GM12875 (cell line): Measurements from ENCODE around the gene PPP1R16B.

Experiments
- H3K4me3 ChIP-seq: one replicate; pipeline ENCODE4 v1.5.1; 2011; ENCODE audit warnings: low read depth, low read length, control low read depth
- TF ChIP-seq, protein P1 (sequence below): IDR thresholded peaks from 2 replicates; pipeline ENCODE4 v1.5.1; 2011; ENCODE audit warnings: low read depth, mild to moderate bottlenecking, control low read depth, inconsistent platforms, low read length, moderate library complexity, borderline replicate concordance; ENCODE audit not compliant: insufficient read depth

Gene PPP1R16B

GRCh38 chr20:38926934-38927616 lies 121.6 kb downstream of the PPP1R16B start:
- TF ChIP-seq, protein P1, sequence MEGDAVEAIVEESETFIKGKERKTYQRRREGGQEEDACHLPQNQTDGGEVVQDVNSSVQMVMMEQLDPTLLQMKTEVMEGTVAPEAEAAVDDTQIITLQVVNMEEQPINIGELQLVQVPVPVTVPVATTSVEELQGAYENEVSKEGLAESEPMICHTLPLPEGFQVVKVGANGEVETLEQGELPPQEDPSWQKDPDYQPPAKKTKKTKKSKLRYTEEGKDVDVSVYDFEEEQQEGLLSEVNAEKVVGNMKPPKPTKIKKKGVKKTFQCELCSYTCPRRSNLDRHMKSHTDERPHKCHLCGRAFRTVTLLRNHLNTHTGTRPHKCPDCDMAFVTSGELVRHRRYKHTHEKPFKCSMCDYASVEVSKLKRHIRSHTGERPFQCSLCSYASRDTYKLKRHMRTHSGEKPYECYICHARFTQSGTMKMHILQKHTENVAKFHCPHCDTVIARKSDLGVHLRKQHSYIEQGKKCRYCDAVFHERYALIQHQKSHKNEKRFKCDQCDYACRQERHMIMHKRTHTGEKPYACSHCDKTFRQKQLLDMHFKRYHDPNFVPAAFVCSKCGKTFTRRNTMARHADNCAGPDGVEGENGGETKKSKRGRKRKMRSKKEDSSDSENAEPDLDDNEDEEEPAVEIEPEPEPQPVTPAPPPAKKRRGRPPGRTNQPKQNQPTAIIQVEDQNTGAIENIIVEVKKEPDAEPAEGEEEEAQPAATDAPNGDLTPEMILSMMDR, result no peak
- H3K4me3 ChIP-seq, result peak overlapping the region; percentile 85

DNA sequence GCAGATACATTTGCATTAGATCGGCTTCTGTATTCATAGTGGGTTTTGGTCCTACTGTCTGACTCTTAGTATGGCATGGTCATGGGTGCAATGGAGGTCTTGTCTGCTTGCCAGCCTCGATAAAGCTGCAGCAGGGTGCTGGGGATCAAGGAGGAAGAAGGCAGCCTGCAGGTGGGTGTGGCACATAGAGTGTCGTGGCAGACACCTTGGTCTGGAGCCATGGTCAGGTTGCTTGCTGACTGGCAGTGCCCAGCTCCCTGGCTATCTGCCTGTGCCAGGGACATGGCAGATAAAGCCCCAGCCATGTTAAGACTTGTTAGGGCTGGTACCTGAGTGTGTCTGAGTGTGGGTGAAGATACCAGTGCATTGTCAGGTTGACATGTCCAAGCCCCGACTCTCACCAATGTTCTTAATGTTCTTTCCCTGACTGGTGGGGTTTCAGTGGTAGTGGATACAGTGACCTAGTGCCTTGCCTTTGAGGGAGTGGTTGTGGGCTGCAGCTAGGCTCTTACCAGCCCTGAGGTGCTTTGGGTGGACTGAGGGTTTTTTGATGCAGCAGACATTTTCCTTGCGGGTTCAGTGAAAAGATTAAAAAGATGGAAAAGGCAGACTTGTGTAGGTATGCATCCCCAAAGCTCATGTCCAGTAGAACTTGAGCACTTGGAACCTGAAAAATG lies 122.5 kb downstream of the PPP1R16B start:
- TF ChIP-seq, protein P1, result no peak
- H3K4me3 ChIP-seq, result peak overlapping the region; percentile 85

DNA sequence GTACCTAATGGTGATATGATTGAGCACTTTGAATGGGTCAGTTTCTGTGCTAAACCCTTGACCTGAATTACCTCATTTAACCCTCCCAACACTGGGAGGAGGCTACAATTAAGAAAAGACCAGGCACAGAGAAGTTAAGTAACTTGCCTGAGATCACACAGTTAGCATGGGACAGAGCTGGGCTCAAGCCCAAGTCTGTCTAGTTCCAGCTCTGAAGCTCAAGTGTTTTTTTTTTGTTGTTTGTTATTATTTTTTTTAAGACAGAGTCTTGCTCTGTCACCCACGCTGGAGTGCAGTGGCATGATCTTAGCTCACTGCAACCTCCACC lies 124.7 kb downstream of the PPP1R16B start:
- no peak overlapping the region for H3K4me3 ChIP-seq
- TF ChIP-seq, protein P1, result no peak

- no peak overlapping the region for H3K4me3 ChIP-seq
- TF ChIP-seq, protein P1, result no peak
Measured at GRCh38 chr20:38931984-38932383, 126.5 kb downstream of the PPP1R16B start.

GRCh38 chr20:38932457-38933120 lies 127.1 kb downstream of the PPP1R16B start:
- TF ChIP-seq, protein P1, result no peak
- H3K4me3 ChIP-seq, result no peak overlapping the region

DNA sequence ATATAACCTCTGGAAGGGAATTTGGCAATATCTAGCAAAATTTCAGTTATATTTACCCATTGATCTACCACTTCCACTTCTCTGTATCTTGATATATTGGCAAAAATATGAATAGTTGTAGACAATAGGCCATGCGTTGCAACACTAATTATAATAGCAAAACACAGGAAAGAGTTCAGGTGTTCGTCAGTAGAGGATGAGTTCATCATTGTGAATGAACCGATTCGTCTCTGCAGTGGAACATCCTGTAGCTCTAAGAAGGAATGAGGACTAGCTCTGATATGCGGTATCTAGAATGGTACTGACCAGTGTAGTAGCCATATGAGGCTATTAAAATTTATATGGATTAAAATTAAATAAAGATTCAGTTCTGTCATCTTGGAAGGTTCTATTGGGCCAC lies 129.0 kb downstream of the PPP1R16B start:
- H3K4me3 ChIP-seq, result no peak overlapping the region
- TF ChIP-seq, protein P1, result no peak

DNA sequence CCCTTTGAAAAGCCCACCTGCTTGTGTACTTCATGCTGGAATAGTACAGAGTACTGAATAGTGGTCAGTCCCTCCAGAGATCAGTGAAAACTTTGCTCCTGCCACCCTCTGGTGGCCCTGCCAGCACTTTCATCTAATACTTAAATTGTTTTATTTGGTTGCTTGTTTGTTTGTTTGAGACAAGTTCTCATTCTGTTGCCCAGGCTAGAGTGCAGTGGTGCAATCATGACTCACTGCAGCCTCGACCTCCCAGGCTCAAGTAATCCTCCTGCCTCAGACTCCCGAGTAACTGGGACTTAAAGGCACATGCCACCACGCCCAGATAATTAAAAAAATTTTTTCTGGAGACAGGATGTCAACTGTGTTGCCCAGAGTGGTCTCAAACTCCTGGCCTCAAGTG lies 129.8 kb downstream of the PPP1R16B start:
- H3K4me3 ChIP-seq, result no peak overlapping the region
- TF ChIP-seq, protein P1, result 0 out of 2 replicates have a peak, but pooled peaks have one; percentile 10
